Fibroblast of skin of scalp (primary cell): ENCODE measurements around the gene PLEKHM1.
A peak's percentile ranks its signal among the peaks of the same experiment; 100 is the strongest.

Source experiments
- DNase-seq: peaks from one replicate; pipeline ENCODE4 v3.0.0-alpha.2; 2013

PLEKHM1 gene

GRCh38 chr17:45397796-45398195, 92.7 kb downstream of the PLEKHM1 start:
- no peak for DNase-seq

DNA sequence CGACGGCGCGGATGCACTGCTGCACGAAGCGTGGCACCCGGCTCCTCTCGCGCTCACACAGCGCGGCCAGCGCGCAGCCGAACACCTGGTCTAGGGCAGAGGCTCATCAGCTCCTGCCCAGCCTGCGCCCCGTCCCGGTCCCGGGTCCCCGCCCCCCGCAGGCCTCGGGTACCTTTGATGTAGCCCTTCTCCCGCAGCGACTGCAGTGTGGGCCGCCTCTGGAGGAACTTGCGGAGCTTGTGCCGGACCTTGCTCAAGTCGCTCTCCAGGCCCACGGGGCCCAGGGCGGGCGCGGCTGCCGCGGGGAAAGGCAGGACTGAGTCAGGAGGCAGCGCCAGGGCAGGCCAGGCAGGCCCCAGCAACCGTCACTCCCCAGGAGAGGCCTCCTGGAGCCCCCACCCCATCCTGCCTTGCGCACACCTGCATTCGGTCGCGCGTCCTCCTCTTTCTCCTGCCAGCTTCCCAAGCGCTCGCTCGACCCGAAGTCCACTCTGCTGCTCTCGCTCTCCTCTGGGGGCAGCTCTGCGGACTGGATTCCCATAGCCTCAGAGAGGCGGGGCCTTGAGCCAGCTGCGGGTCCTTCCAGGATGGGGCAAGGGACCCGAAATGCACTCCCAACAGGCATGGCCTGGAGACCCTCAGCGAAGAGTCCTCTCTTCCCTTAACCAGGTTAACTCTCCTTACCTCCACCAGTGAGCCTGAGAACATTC, 93.9 kb downstream of the PLEKHM1 start:
- DNase-seq: no peak

DNA sequence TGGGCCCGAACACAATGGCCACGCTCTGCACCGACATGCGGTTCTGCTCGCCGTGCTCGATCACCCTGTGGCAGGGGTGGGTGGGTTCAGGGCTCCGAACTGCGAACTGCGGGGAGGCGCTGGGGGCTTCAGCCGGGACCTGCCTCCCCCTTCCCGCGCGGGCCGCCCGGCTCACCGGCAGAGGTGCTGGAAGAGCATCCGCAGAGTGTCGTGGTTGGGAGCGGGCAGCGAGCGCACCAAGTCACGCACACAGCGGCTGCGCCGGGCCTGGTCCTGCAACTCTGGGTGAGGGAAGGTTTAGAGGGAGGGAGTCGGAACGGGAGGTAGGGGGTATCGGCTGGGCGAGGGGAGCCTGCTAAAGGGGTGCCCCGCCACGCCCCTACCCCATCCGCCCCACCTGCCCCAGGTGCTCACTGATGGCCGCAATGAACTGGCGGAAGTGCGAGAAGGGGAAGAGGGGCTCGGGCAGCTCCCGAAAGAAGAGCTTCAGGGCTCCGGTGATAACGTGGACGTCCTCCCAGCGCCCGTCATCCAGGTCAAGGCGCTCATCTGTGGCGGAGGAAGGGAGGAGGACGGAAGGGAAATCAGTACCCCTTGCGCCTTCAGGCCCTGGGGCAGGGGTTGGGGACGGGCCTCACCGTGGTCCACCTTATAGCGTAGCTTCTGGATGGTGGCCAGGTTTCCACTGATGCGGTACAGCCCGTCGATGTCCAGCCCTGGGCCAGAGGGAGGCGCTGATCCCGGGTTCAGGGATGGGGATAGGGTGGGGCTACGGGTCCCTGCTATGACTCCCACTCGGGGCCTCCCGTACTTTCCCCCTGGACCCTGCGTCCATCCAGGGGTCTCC, 94.7 kb downstream of the PLEKHM1 start:
- no peak for DNase-seq

DNA sequence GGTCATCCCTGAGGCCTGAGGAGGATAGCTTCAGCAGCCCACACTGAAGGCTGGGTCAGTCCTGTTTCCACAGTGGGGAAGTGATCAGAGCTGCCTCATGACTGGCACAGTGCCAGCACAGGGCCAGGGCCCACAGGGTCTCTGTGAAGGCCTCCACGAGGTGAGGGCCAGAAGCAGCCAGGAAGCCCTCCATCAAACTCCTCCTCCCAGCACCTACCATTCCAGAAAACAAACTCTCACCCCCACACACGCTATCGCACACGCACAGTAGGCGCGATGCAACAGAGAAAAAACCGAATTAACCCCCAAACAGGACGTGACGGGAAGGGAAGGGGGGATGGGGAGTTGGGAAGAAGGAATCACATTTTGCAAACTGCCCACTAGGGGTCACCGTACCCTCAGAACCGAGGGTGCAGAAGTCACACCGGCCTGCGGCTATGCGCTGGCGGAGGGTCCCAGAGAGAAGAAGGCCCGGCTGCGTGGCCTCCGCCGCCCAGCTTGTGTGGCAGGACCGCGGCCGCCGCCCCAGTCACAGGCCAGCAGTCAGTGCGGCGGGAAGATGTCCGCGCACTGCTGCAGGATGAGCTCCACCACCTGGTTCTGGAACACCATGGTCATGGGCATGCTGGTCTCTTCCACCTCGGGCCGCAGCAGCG, 95.5 kb downstream of the PLEKHM1 start:
- DNase-seq: peak; percentile 89

DNA sequence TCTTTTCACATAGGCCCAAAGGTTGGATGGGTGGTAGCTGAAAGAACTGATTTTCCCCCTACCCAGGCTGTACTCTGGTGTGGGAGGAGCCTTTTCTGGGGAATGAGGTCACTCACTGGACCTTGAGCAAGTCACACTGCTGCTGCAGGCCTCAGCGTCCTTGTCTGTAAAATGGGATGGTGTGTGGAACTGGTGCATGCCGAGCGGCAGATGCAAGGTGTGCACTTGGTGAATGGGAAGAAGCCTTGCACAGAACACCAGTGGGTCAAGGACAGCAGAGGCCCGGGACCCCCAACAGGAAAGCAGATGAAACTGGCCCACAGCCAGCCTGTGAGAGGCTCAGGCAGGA, 96.0 kb downstream of the PLEKHM1 start:
- no peak for DNase-seq

- DNase-seq: no peak
Measured at GRCh38 chr17:45394091-45394490, 96.4 kb downstream of the PLEKHM1 start.

DNA sequence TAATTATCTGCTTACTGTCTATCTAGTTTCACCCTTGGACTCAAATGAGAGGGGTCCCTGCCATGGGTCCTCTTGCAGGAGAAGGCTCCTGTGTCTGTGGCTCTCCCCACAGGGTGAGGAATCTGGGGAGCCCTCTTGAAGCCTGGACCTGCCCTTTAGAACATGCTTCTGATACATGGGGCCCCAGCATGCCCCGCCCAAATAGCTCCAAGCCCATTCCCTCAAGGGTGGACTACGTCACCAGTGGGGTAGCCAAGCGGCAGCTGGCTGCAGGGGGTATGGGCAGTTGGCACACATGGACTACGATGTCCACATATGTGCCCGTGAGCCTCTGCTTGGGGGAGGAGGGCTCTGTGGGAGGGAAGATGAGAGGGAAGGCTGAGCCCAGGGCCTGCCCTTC, 97.1 kb downstream of the PLEKHM1 start:
- DNase-seq: no peak

DNA sequence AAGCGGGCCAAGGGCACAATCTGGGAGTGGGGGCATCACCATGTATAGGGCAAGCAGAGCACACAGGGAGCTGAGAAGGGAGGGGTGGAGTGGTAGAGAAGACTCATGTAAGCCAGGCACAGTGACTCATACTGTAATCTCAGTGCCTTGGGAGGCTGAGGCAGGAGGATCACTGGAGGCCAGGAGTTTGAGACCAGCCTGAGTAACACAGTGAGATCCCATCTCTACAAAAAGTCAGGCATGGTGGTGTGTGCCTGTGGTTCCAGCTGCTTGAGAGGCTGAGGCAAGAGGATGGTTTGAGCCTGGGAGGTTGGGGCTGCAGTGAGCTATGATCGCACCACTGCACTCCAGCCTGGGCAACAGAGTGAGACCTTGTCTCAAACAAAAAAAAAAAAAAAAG, 98.6 kb downstream of the PLEKHM1 start:
- DNase-seq: no peak

DNA sequence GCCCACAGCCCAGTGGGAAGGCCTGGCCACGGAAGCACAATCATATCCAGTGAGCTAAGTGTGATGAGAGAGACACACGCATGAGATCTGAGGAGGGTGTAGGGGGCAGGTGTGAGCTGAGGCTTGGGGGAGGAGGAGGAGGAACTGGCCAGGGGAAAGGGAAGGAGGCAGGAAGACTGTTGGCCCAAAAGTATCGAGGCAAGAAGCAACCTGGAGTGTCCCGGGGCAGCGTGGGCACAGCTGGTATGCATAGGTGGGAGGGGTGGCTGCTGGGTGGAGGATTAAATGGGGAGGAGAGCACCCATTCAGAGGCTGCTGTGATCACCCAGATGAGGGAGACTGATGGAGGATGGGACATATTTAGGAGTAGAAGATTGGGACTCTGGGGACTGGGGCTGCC, 99.2 kb downstream of the PLEKHM1 start:
- no peak for DNase-seq

DNA sequence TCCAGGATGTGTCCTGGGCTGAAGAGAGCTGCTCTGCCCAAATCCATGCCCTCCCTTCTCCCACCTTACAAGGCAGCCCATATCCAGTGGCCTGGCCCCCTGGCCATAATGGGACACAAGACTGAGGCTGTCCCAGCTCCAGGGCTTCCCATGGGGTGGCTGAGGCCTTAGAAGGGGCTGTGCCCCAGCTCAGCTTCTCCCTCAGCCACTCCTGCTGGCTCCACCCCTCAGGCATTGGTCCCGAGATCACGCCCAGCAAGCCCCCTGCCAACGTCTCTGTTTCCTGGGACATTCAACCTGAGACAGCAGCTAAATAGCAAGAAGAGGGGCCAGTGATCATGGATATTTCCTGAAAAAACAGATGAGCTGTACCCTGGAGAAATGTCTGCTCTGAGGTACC, 101.2 kb downstream of the PLEKHM1 start:
- DNase-seq: no peak

DNA sequence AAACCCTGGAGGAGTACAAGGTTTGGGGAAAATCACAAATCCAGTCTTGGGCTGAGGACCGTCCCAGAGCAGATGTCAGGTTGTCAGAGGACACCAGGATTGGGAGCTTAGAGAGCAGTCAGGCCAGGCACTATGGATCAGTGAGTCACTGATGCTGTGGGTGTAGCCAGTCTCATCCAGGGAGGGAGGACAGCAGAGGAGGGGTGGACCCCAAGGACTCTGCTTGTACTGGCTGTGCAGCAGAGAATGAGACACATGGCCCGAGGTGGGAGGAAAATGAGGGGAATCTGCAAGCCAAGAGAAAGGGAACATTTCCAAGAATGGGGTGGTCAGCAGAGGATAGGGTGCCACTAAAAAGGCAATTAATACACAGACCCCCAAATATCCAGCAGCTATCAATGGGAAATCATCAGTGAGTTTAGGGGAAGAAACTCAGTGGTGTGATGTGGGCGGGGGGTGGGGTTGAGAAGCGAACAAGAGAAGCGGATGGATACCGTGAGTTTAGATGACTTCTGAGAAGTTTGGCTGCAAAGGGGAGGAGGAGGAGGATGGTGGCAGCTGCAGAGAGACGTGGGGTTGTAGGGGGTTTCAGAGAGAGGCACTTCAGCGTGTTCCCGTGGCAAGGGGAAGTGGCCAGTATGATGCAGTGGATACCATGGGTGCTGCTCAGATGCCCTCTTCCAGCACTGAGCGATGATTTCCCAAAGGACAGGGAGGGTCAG, 101.8 kb downstream of the PLEKHM1 start:
- DNase-seq: peak; percentile 36

DNA sequence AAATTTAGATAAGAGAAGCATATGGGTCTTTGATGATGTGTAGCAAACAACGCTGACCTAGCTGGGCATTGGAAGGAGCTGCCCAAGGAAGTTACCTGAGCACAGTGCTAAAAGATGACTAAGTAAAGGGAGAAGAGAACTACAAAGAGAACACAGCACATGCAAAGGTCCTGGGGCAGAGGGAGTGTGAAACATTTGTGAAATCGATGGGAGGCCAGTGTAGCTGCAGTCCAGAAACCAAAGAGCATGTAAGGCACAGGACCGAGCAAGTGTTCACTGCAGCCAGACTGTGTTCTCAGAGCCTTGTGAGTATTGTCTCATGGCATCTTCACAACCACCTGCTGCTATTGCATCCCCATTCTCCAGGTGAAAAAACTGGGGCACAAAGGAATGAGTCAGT, 102.8 kb downstream of the PLEKHM1 start:
- no peak for DNase-seq

DNA sequence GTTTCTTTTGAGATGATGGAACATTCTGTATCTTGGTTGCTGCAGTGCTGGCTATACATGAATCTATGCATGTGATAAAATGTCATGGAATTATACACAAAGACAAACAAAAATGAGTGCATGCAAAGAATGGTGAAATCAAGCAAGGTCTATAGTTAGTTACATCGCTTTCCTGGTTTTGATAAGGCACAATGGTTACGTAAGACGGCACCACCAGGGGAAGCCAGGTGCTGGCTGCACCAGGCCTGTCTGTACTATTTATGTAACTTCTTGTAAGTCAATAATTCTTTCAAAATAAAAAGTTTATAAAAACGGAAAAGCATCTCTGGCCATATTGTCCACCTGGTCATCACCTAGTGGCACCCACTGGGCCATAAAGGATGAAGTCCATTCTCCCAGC, 104.3 kb downstream of the PLEKHM1 start:
- no peak for DNase-seq
